ENCODE measurements around the gene ZNF275.
"Not testable (repeated sequence)": the region's sequence is repeated elsewhere in the genome, so short reads cannot be mapped to it uniquely, and the experiment has no call there.

GRCh38 chrX:153384973-153385372 lies 51.0 kb downstream of the ZNF275 start:
- not testable (repeated sequence) for TF ChIP-seq POLR2A, CTCF, EP300 (IDR thresholded peaks at IDR 0.05)

Data from tibial nerve (tissue), 4 donors.